Measurements from ENCODE around the gene UTP14A. TPM values are rescaled to one million over a fixed set of nuclear protein-coding genes. Genes with fewer than 3 reads are reported as not detected.

The UTP14A gene
- total and polyA plus RNA-seq, 2 donors (not counting 1 experiment from before 2014, with no cell fraction given): 6.0 to 21.5 TPM

- H3K4me1 ChIP-seq (ENCODE audit: control insufficient read depth in 2 of 2, insufficient read depth in 2 of 2, low read length in 2 of 2): no peaks in the 10 kb centered on the region
- H3K36me3 ChIP-seq (replicated peaks in 1 of 2; ENCODE audit: control extremely low read depth in 1 of 2, control insufficient read depth in 1 of 2, extremely low read depth in 1 of 2, insufficient read depth in 2 of 2, low read length in 1 of 2): no peaks in the 10 kb centered on the region
- no peak overlapping the region for H3K27ac Mint-ChIP-seq
- no peaks in the 10 kb centered on the region for H3K9me3 ChIP-seq (ENCODE audit: control extremely low read depth in 1 of 3, control insufficient read depth in 2 of 3, insufficient read depth in 1 of 3, low read length in 2 of 3)
- no peaks in the 10 kb centered on the region for H4K20me1 ChIP-seq (ENCODE audit: control insufficient read depth, insufficient read depth, low read length, poor library complexity, severe bottlenecking)
- 60% methylated on average over 1 of the region's 6 CpGs for WGBS (ENCODE audit: insufficient coverage)
- no peak overlapping the region for H3K4me3 Mint-ChIP-seq
- intact Hi-C loops (cut with micrococcal nuclease): no loop called here
- H3K27ac ChIP-seq (ENCODE audit: low read length in 2 of 2): no peak overlapping the region
- POLR2A ChIA-PET: no interaction called here
- no peaks in the 10 kb centered on the region for H3K9me3 Mint-ChIP-seq (ENCODE audit: insufficient read depth)
- ATAC-seq (ENCODE audit: low read depth) (no peak), DNase-seq (no peak)
- CTCF ChIA-PET: interaction anchor here (0.7 kb wide), 1 partner anchor 86 kb away, joined by 3 read pairs; no protein-coding TSS in a partner anchor
- H3K4me1 Mint-ChIP-seq: no peaks in the 10 kb centered on the region
- H2AFZ ChIP-seq (ENCODE audit: insufficient read depth, low read depth, low read length, poor library complexity, severe bottlenecking): no peak overlapping the region
- H3K9ac ChIP-seq (ENCODE audit: low read length): no peak overlapping the region
- no peak overlapping the region for H3K4me3 ChIP-seq (ENCODE audit: control extremely low read depth in 1 of 5, extremely low read depth in 1 of 5, insufficient read depth in 1 of 5, low read depth in 2 of 5, low read length in 4 of 5)
- H3K4me2 ChIP-seq (replicated peaks; ENCODE audit: low read depth, low read length, poor library complexity, severe bottlenecking): no peak overlapping the region
- no peaks in the 10 kb centered on the region for H3K27me3 ChIP-seq (replicated peaks in 1 of 4; ENCODE audit: control extremely low read depth in 1 of 4, control insufficient read depth in 3 of 4, insufficient read depth in 4 of 4, low read length in 3 of 4)
- H3K27me3 Mint-ChIP-seq: no peaks in the 10 kb centered on the region
- no peaks in the 10 kb centered on the region for H3K79me2 ChIP-seq (ENCODE audit: control insufficient read depth, insufficient read depth, low read length)
- TF ChIP-seq, protein P1, sequence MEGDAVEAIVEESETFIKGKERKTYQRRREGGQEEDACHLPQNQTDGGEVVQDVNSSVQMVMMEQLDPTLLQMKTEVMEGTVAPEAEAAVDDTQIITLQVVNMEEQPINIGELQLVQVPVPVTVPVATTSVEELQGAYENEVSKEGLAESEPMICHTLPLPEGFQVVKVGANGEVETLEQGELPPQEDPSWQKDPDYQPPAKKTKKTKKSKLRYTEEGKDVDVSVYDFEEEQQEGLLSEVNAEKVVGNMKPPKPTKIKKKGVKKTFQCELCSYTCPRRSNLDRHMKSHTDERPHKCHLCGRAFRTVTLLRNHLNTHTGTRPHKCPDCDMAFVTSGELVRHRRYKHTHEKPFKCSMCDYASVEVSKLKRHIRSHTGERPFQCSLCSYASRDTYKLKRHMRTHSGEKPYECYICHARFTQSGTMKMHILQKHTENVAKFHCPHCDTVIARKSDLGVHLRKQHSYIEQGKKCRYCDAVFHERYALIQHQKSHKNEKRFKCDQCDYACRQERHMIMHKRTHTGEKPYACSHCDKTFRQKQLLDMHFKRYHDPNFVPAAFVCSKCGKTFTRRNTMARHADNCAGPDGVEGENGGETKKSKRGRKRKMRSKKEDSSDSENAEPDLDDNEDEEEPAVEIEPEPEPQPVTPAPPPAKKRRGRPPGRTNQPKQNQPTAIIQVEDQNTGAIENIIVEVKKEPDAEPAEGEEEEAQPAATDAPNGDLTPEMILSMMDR (IDR thresholded peaks at IDR 0.05): no peak
- no peak for TF ChIP-seq EZH2 (IDR thresholded peaks at IDR 0.05; ENCODE audit: borderline replicate concordance, insufficient read depth, low read depth, low read length, poor library complexity, severe bottlenecking)
Observed at GRCh38 chrX:129900054-129900453, 5.9 kb upstream of the UTP14A start.

- no CpG with 5 or more reads among the region's 2 CpGs for WGBS (ENCODE audit: insufficient coverage)
- H3K36me3 ChIP-seq (replicated peaks in 1 of 2; ENCODE audit: control extremely low read depth in 1 of 2, control insufficient read depth in 1 of 2, extremely low read depth in 1 of 2, insufficient read depth in 2 of 2, low read length in 1 of 2): peaks cover 1 to 36% of the 10 kb centered on the region in 2 experiments
- no peaks in the 10 kb centered on the region for H3K9me3 Mint-ChIP-seq (ENCODE audit: insufficient read depth)
Observed at GRCh38 chrX:129908636-129909035, 2.7 kb downstream of the UTP14A start.

More at GRCh38 chrX:129908636-129909035, 2.7 kb downstream of the UTP14A start:
- H3K27me3 Mint-ChIP-seq: no peaks in the 10 kb centered on the region
- H3K4me3 ChIP-seq (ENCODE audit: control extremely low read depth in 1 of 5, extremely low read depth in 1 of 5, insufficient read depth in 1 of 5, low read depth in 2 of 5, low read length in 4 of 5): no peak overlapping the region
- no peak for ATAC-seq (ENCODE audit: low read depth)
- H3K4me3 Mint-ChIP-seq: no peak overlapping the region
- no peaks in the 10 kb centered on the region for H4K20me1 ChIP-seq (ENCODE audit: control insufficient read depth, insufficient read depth, low read length, poor library complexity, severe bottlenecking)
- no peak overlapping the region for H3K27ac Mint-ChIP-seq
- ChIA-PET CTCF (no interaction called here), POLR2A (no interaction called here)
- H3K4me2 ChIP-seq (replicated peaks; ENCODE audit: low read depth, low read length, poor library complexity, severe bottlenecking): no peak overlapping the region
- H2AFZ ChIP-seq (ENCODE audit: insufficient read depth, low read depth, low read length, poor library complexity, severe bottlenecking): no peak overlapping the region
- H3K4me1 Mint-ChIP-seq: peaks cover 9% of the 10 kb centered on the region
- H3K27ac ChIP-seq (ENCODE audit: low read length in 2 of 2): no peak overlapping the region
- TF ChIP-seq, protein P1 (IDR thresholded peaks at IDR 0.05): no peak
- TF ChIP-seq EZH2 (IDR thresholded peaks at IDR 0.05; ENCODE audit: borderline replicate concordance, insufficient read depth, low read depth, low read length, poor library complexity, severe bottlenecking): no peak
- intact Hi-C loops (cut with micrococcal nuclease): loop anchor here (5.0 kb wide), 2 partner anchors 231 to 301 kb away; no protein-coding TSS in a partner anchor
- peaks cover 2% of the 10 kb centered on the region for H3K79me2 ChIP-seq (ENCODE audit: control insufficient read depth, insufficient read depth, low read length)
- H3K4me1 ChIP-seq (ENCODE audit: control insufficient read depth in 2 of 2, insufficient read depth in 2 of 2, low read length in 2 of 2): peaks cover 4 to 12% of the 10 kb centered on the region in 2 donors
- H3K9ac ChIP-seq (ENCODE audit: low read length): no peak overlapping the region
- no peaks in the 10 kb centered on the region for H3K9me3 ChIP-seq (ENCODE audit: control extremely low read depth in 1 of 3, control insufficient read depth in 2 of 3, insufficient read depth in 1 of 3, low read length in 2 of 3)
- H3K27me3 ChIP-seq (replicated peaks in 1 of 4; ENCODE audit: control extremely low read depth in 1 of 4, control insufficient read depth in 3 of 4, insufficient read depth in 4 of 4, low read length in 3 of 4): no peaks in the 10 kb centered on the region
- no peak for DNase-seq

Measured in B cell (primary cell).